Type B pancreatic cell (in vitro differentiated cells): Measurements from ENCODE around the gene CBR4. TPM values are rescaled to one million over a fixed set of nuclear protein-coding genes. Genes with fewer than 3 reads are reported as not detected.

Experiments
- DNase-seq: peaks from one replicate; pipeline ENCODE4 v3.0.0; 2021; ENCODE audit warnings: mixed read lengths; ENCODE audit not compliant: unreplicated experiment; ENCODE audit errors: extremely low spot score
- H3K27ac Mint-ChIP-seq: 2 replicates; pipeline ENCODE4 v1.8.0; 2021; ENCODE audit warnings: mild to moderate bottlenecking, mixed read lengths
- H3K27me3 Mint-ChIP-seq: 2 replicates; pipeline ENCODE4 v1.8.0; 2021; ENCODE audit warnings: mixed read lengths
- H3K36me3 Mint-ChIP-seq: 2 replicates; pipeline ENCODE4 v1.8.0; 2021; ENCODE audit warnings: mixed read lengths
- H3K4me1 Mint-ChIP-seq: one replicate; pipeline ENCODE4 v1.8.0; 2021; ENCODE audit warnings: mixed read lengths; ENCODE audit not compliant: unreplicated experiment
- H3K4me3 Mint-ChIP-seq: 2 replicates; pipeline ENCODE4 v1.8.0; 2021; ENCODE audit warnings: mild to moderate bottlenecking, mixed read lengths
- H3K9me3 Mint-ChIP-seq: 2 replicates; pipeline ENCODE4 v1.8.0; 2021; ENCODE audit warnings: mixed read lengths
- total RNA-seq: library from RNA; stranded (reverse); gene quantifications from 2 replicates; pipeline ENCODE4 v1.2.1, GENCODE V29; 2021; ENCODE audit warnings: low replicate concordance
- TF ChIP-seq, protein P1 (sequence below): fragments of 200-600 bp; sonication (generic); conservative IDR thresholded peaks from 2 replicates; pipeline ENCODE4 v1.5.0; 2021; ENCODE audit warnings: antibody characterized with exemption, mild to moderate bottlenecking

Gene CBR4
- total RNA-seq, 1 donor from 2014 or later = 42.6 TPM

DNA sequence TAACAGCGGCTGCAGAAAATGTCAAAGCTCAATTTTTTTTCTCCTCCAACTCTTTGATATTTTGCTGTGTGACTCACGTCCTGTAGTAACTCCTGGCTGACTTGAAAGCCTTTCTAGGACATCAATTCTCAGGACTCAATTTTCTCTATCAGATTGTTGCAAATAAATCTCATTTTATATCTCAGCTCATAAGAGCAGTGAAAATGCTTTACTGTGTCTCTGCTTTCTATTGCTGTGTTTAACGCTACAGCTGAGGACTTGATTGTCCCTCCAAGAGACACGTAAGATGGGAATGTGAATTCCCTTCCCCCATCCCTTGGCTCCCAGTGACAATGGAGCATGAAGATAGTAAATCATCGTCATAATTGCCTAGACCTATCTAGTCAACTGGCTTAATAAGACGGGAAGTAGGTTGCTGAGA is 20.5 kb upstream of the CBR4 start:
- no peak for DNase-seq
- TF ChIP-seq, protein P1, sequence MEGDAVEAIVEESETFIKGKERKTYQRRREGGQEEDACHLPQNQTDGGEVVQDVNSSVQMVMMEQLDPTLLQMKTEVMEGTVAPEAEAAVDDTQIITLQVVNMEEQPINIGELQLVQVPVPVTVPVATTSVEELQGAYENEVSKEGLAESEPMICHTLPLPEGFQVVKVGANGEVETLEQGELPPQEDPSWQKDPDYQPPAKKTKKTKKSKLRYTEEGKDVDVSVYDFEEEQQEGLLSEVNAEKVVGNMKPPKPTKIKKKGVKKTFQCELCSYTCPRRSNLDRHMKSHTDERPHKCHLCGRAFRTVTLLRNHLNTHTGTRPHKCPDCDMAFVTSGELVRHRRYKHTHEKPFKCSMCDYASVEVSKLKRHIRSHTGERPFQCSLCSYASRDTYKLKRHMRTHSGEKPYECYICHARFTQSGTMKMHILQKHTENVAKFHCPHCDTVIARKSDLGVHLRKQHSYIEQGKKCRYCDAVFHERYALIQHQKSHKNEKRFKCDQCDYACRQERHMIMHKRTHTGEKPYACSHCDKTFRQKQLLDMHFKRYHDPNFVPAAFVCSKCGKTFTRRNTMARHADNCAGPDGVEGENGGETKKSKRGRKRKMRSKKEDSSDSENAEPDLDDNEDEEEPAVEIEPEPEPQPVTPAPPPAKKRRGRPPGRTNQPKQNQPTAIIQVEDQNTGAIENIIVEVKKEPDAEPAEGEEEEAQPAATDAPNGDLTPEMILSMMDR = no peak
- Mint-ChIP-seq H3K27ac (peak overlapping the region; percentile 33), H3K4me1 (peaks cover 24% of the 10 kb centered on the region), H3K9me3 (peaks cover 8% of the 10 kb centered on the region), H3K4me3 (peak overlapping the region; percentile 51), H3K36me3 (no peaks in the 10 kb centered on the region), H3K27me3 (peaks cover 4% of the 10 kb centered on the region)

DNA sequence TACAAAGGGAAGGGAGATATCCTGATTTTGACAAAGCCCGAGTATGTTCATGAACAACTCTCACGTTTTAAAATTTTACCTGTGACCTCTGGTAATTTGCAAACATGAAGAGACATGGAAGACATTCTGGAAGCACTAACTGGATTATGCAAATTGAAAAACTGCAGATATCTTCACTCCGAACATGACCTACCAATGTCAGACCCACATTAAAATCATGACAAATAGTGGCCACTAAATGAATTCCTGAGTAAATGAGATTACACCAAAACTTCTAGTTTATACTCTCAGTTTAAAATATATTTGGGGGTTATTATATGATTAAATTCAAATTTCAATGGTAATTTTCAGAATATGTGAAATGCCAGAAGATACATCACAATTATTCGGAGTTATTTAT is 19.9 kb upstream of the CBR4 start:
- Mint-ChIP-seq H3K27ac (no peak overlapping the region), H3K9me3 (peaks cover 8% of the 10 kb centered on the region), H3K36me3 (no peaks in the 10 kb centered on the region), H3K4me3 (no peak overlapping the region), H3K4me1 (peaks cover 24% of the 10 kb centered on the region), H3K27me3 (peaks cover 4% of the 10 kb centered on the region)
- no peak for DNase-seq
- TF ChIP-seq, protein P1 = no peak

DNA sequence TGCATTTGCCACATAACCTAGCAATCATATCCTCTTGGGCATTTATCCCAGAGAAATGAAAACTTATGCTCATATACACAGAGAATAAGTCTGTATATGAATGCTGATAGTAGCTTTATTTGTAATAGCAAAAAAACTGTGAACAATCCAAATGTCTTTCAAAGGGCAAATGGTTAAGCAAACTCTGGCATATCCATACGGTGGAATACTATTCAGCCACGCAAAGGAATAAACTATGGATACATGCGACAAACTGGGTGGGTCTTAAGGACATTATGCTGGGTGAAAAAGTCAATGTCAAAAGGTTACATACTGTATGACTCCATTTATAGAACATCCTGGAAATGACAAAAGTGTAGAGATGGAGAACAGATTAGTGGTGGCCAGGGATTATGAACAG is 17.6 kb upstream of the CBR4 start:
- H3K4me1 Mint-ChIP-seq = peaks cover 28% of the 10 kb centered on the region

DNA sequence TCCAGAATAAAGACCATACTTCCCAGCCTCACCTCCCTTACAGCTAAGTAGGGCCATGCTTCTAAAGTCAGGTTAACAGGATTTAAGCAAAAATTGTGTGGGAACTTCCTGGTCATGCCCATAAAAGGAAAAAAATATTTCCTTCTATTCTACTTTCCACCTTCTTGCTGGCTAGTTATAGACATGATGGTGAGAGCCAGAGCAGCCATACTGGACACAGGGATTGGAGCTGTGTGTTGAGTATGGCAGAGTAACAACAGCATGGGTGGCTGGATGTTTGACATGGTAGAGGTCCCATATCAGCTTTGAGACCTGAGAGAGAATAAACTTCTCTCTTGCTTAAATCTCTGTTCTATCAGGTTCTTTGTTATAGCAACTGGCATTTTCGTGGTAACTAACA is 15.1 kb upstream of the CBR4 start:
- Mint-ChIP-seq H3K9me3 (no peaks in the 10 kb centered on the region), H3K27me3 (no peaks in the 10 kb centered on the region), H3K36me3 (no peaks in the 10 kb centered on the region), H3K4me1 (peaks cover 15% of the 10 kb centered on the region), H3K27ac (no peak overlapping the region), H3K4me3 (no peak overlapping the region)
- no peak for DNase-seq
- TF ChIP-seq, protein P1 = no peak

More for the DNA sequence above, 17.6 kb upstream of the CBR4 start:
- Mint-ChIP-seq H3K36me3 (no peaks in the 10 kb centered on the region), H3K27ac (no peak overlapping the region), H3K27me3 (peaks cover 4% of the 10 kb centered on the region), H3K9me3 (peaks cover 4% of the 10 kb centered on the region), H3K4me3 (no peak overlapping the region)
- no peak for DNase-seq
- TF ChIP-seq, protein P1 = no peak

DNA sequence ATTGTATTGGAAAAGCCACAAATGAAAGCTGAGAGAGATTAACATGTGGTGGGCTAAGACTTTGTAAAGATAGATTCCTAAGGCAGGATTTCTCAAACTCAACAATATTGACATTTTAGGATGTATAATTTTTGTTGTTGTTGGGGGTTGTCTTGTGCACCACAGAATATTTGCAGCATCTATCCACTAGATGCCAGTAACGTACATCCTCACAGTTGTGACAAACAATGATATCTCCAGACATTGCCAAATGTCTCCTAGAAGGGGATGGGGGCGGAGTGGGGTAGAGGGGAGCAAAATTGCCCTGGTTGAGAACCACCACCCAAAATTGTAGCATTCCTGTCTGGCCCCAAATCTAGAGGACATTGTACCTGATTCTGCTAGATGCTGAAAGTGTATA is 14.7 kb upstream of the CBR4 start:
- no peaks in the 10 kb centered on the region for H3K27me3 Mint-ChIP-seq
- TF ChIP-seq, protein P1 = peak; percentile 71
- H3K27ac Mint-ChIP-seq = no peak overlapping the region
- H3K4me3 Mint-ChIP-seq = no peak overlapping the region
- no peaks in the 10 kb centered on the region for H3K9me3 Mint-ChIP-seq
- DNase-seq = no peak
- H3K36me3 Mint-ChIP-seq = no peaks in the 10 kb centered on the region
- H3K4me1 Mint-ChIP-seq = peaks cover 11% of the 10 kb centered on the region

DNA sequence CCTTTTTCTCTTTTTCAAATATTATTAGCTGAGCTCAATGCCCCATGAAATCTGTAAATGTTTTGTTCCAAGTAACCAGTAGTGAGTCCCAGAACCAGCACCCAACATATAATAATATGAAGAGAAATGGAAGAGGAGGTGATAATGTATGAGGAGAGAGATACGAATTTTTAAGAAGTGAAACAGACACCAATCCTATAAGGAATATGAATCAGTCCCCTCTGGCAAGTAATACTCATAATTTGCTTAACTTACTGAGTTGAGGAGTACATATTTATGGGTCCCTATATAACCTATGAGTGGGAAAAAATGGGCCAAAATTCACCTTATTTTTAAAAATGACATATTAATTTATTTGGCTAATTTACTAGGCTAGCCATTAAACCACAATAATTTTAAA is 8.4 kb upstream of the CBR4 start:
- Mint-ChIP-seq H3K4me1 (peaks cover 25% of the 10 kb centered on the region), H3K27ac (no peak overlapping the region), H3K36me3 (no peaks in the 10 kb centered on the region), H3K4me3 (no peak overlapping the region), H3K9me3 (no peaks in the 10 kb centered on the region), H3K27me3 (no peaks in the 10 kb centered on the region)
- DNase-seq = no peak
- TF ChIP-seq, protein P1 = no peak
